ENCODE results near the gene CELSR2.

The CELSR2 gene

GRCh38 chr1:109266965-109267364 lies 17.6 kb downstream of the CELSR2 start:
- no peak for DNase-seq

GRCh38 chr1:109267743-109268300 lies 18.5 kb downstream of the CELSR2 start:
- no peak for DNase-seq

GRCh38 chr1:109268431-109269211 lies 19.3 kb downstream of the CELSR2 start:
- DNase-seq, result no peak

- no peak for DNase-seq
Observed at GRCh38 chr1:109269212-109269980, 20.1 kb downstream of the CELSR2 start.

- no peak for DNase-seq
Observed at GRCh38 chr1:109269981-109270622, 20.8 kb downstream of the CELSR2 start.

- DNase-seq, result no peak
Observed at GRCh38 chr1:109270623-109271317, 21.4 kb downstream of the CELSR2 start.

GRCh38 chr1:109271458-109271857 lies 22.1 kb downstream of the CELSR2 start:
- DNase-seq, result no peak

- DNase-seq, result no peak
Observed at GRCh38 chr1:109272021-109272799, 22.9 kb downstream of the CELSR2 start.

GRCh38 chr1:109272831-109273547 lies 23.6 kb downstream of the CELSR2 start:
- no peak for DNase-seq

- peak in 1 of 2 donors; percentile 2 for DNase-seq
Observed at GRCh38 chr1:109273570-109274288, 24.4 kb downstream of the CELSR2 start.

GRCh38 chr1:109274533-109275476 lies 25.5 kb downstream of the CELSR2 start:
- DNase-seq, result no peak

GRCh38 chr1:109275706-109276345 lies 26.5 kb downstream of the CELSR2 start:
- no peak for DNase-seq

- peak; percentile 13 to 28 for DNase-seq
Observed at GRCh38 chr1:109277434-109278204, 28.3 kb downstream of the CELSR2 start.

- no peak for DNase-seq
Observed at GRCh38 chr1:109279615-109280278, 30.4 kb downstream of the CELSR2 start.

GRCh38 chr1:109280862-109281261 lies 31.5 kb downstream of the CELSR2 start:
- DNase-seq, result no peak

- peak in 1 of 2 donors; percentile 21 for DNase-seq
Observed at GRCh38 chr1:109281680-109282496, 32.5 kb downstream of the CELSR2 start.
